ENCODE measurements around the gene ZBTB9.

The ZBTB9 gene

DNA sequence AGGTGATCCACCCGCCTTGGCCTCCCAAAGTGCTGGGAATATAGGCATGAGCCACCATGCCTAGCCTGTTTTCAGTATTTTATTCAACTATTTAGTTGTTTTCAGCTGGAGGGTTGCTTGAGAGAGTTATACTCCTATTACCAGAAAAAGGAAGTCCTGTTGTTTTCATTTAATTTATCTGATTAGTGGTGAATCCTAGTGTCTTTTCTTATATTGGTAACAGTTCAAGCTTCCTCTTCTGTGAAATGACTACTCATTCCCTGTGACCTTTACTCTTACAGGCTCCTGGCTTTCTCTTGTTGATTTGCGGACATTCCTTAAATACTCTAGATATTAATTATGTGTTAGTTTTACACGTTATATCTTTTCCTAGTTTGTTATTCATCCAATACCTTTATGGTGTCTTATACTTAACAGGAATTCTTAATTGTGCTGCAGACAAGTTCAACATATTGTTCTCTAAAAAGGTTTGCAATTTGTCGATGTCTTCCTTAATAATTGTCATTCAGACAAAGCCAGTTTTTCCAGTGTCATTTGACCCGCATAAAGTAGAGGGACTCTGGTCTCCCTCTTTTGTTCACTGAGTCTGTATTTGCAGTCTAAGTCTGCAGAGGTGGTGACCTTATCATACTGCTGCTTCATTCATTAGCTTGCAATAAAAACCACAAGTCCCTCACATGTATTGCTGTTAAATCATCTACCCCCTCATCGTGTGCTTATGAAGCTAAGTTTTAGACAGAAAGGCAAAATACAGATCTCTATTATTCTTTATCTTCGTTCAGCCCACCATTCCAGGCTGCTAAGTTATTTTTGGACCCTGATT lies 51.4 kb downstream of the ZBTB9 start:
- Mint-ChIP-seq H3K27me3 (no peaks in the 10 kb centered on the region), H3K27ac (no peak overlapping the region), H3K4me3 (no peak overlapping the region), H3K4me1 (no peaks in the 10 kb centered on the region), H3K36me3 (no peaks in the 10 kb centered on the region), H3K9me3 (no peaks in the 10 kb centered on the region)
